Retina (tissue), 1 donor: ENCODE data around the gene HBA2.
"Not testable (repeated sequence)": the region's sequence is repeated elsewhere in the genome, so short reads cannot be mapped to it uniquely, and the experiment has no call there.

Experiments used
- DNase-seq: peaks from one replicate; pipeline ENCODE4 v3.0.0-alpha.2; 2016

Gene HBA2

DNA sequence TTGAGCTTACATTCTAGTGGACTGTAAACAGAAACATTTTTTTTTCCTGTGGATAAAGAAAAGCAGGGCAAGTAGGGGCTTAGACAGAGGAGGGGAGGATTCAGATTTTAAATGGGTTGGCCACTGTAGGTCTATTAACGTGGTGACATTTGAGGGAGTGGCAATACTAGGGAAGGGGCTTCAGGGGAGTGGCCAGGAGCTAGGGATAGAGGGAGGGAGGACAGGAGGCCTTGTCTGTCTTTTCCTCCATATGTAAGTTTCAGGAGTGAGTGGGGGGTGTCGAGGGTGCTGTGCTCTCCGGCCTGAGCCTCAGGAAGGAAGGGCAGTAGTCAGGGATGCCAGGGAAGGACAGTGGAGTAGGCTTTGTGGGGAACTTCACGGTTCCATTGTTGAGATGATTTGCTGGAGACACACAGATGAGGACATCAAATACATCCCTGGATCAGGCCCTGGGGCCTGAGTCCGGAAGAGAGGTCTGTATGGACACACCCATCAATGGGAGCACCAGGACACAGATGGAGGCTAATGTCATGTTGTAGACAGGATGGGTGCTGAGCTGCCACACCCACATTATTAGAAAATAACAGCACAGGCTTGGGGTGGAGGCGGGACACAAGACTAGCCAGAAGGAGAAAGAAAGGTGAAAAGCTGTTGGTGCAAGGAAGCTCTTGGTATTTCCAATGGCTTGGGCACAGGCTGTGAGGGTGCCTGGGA lies 13.4 kb upstream of the HBA2 start:
- no peak for DNase-seq

DNA sequence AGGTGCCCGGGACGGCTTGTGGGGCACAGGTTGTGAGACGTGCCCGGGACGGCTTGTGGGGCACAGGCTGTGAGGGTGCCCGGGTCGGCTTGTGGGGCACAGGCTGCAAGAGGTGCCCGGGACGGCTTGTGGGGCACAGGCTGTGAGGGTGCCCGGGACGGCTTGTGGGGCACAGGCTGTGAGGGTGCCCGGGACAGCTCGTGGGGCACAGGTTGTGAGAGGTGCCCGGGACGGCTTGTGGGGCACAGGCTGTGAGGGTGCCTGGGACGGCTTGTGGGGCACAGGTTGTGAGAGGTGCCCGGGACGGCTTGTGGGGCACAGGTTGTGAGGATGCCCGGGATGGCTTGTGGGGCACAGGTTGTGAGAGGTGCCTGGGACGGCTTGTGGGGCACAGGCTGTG lies 12.4 kb upstream of the HBA2 start:
- not testable (repeated sequence) for DNase-seq

DNA sequence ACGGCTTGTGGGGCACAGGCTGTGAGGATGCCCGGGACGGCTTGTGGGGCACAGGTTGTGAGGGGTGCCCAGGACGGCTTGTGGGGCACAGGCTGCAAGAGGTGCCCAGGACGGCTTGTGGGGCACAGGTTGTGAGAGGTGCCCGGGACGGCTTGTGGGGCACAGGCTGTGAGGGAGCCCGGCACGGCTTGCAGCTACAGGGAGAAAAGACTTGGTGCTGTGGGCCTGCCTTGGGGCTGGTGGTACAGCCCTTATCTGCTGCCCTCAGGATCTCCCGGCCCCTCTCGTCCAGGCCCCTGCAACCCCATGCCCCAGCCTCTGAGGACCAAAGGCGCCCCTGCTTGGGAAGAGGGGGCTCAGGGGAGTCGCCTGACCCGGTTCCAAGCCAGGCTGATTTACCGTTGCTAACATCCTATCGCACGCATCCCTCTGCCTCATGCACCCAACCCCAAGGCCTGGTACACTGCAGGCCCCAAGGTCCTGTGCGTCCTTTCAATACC lies 11.9 kb upstream of the HBA2 start:
- no peak for DNase-seq

DNA sequence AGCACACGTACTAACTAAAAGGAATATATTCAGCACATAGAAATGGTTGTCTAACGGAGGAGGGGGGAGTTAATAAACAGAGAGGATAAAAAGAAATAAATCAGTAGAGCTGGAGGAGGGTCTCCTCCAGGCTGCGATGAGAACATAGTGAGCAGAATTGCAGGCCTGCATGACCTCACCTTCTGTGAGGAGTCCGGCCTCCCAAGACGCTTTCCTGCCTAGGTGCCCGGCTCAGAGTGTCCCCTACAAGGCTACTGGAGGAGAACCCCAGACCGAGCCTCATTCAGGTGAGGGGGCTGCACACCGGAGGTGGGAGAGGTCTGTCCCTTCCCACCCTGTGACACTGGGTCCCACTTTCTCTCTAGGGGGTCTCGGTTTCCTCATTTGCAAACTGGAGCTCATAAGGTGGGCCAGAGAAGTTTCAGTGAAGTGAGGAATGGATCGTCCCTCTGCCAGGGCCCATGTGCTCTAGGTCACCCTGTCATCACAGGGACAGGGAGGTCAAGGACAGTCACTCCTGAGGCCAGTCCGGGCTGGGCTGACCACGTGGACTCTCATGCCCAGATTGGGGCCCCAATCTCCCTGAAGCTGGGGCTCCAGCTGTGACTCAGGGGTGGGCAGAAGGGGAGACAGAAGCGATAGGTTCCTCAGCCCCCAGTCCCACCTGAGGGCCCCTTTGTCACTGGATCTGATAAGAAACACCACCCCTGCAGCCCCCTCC lies 10.2 kb upstream of the HBA2 start:
- DNase-seq = no peak

DNA sequence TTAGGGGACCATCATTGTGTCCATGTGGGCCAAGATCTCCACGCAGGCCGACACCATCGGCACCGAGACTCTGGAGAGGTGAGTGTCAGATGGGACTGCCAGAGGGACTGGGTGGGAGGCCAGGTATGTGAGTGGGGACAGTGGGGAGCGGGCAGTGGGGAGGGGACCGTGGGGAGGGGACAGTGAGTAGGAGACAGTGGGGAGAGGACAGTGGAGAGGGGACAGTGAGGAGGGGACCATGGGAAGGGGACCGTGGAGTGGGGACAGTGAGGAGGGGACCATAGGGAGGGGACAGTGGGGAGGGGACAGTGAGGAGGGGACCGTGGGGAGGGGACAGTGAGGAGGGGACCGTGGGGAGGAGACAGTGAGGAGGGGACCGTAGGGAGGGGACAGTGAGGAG lies 9.5 kb upstream of the HBA2 start:
- not testable (repeated sequence) for DNase-seq

DNA sequence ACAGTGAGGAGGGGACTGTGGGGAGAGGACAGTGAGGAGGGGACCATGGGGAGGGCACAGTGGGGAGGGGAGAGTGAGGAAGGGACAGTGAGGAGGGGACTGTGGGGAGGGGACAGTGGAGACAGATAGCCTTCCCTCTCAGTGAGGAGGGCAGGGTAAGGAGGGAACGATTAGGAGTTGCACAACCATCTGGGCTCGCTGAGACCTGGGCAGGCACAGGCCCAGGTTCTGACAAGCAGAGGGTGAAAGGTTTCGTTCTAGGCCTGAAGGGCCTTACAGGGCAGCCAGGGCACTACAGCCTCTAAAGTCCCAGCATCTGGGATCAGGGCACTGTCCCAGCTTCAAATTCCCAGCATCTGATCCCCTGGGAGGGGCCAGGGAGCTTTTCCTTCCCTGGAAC lies 9.0 kb upstream of the HBA2 start:
- DNase-seq = not testable (repeated sequence)

DNA sequence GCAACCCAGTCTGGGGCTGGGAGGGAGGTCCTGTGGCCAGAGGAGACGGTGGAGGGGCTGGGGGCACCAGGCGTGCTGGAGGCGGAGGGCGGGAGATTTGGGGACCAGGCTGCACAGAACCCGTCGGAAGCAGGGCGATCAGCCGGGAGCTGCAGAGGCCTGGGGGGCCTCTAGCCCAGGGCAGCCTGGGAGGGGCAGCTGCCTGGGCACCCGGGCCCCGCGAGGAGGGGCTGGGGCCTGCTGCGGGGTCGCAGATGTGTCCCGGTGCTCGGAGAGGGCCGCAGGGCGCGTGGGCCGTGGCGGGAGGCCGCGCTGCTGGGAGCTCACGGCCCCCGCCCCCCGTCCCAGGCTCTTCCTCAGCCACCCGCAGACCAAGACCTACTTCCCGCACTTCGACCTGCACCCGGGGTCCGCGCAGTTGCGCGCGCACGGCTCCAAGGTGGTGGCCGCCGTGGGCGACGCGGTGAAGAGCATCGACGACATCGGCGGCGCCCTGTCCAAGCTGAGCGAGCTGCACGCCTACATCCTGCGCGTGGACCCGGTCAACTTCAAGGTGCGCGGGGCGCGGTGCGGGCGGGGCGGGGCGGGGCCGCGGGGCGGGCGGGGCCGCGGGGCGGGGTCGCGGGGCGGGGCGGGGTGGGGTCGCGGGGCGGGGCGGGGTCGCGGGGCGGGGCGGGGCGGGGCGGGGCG lies 8.4 kb upstream of the HBA2 start:
- DNase-seq = not testable (repeated sequence)

DNA sequence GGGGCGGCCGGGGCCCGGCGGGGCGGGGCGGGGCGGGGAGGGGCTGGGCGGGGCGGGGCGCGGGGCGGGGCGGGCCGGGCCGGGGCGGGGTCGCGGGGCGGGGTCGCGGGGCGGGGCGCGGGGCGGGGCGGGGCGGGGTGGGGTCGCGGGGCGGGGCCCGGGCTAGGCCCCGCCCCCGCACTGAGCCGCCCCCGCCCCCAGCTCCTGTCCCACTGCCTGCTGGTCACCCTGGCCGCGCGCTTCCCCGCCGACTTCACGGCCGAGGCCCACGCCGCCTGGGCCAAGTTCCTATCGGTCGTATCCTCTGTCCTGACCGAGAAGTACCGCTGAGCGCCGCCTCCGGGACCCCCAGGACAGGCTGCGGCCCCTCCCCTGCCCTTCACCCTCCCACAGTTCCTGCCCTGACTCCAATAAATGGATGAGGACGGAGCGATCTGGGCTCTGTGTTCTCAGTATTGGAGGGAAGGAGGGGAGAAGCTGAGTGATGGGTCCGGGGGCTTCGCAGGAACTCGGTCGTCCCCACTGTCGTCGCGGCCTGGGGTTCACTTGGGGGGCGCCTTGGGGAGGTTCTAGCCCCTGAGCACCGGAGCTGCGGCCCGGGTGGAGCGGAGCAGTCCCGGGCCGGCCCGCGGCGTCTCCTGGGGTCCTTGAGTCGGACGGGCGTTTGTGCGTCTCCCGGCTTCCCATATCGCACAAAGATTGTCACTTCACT lies 7.7 kb upstream of the HBA2 start:
- DNase-seq = peak; percentile 57

DNA sequence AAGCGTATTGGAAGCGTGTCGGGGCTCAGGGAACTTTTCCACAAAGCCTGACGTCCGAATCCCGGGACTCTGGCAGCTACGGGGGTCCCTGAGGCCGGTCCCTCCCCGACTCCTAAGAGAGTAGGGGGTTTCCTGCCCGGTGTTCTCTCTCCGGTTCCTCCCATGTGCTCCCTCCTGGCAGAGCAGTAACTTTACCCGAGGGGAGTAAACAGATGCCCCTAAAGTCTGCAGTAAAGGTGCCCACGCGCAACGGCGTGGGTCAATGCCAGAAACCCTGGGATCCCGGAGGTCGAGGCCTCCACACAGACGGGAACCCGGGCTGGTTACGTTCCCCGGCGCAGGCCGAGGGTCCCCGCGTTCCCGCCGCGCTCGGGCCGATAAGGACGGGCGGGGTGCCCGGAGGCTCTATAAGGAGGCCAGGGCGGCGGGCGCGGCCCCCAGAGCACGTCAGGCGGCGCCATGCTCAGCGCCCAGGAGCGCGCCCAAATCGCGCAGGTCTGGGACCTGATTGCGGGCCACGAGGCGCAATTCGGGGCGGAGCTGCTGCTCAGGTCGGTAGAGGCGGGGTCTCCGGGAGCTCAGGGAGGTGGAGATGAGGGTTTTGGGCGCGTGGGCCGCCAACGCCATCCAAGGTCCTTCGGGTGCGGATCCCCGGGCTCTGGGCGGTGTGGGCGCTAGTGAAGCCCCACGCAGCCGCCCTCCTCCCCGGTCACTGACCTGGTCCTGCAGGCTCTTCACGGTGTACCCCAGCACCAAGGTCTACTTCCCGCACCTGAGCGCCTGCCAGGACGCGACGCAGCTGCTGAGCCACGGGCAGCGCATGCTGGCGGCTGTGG lies 6.9 kb upstream of the HBA2 start, which contains the start of gene HBM:
HBM (plus strand) TSS at position 440 of the 836 bp plus-strand sequence; CDS start at position 460, 20 bp downstream.
- DNase-seq = no peak

DNA sequence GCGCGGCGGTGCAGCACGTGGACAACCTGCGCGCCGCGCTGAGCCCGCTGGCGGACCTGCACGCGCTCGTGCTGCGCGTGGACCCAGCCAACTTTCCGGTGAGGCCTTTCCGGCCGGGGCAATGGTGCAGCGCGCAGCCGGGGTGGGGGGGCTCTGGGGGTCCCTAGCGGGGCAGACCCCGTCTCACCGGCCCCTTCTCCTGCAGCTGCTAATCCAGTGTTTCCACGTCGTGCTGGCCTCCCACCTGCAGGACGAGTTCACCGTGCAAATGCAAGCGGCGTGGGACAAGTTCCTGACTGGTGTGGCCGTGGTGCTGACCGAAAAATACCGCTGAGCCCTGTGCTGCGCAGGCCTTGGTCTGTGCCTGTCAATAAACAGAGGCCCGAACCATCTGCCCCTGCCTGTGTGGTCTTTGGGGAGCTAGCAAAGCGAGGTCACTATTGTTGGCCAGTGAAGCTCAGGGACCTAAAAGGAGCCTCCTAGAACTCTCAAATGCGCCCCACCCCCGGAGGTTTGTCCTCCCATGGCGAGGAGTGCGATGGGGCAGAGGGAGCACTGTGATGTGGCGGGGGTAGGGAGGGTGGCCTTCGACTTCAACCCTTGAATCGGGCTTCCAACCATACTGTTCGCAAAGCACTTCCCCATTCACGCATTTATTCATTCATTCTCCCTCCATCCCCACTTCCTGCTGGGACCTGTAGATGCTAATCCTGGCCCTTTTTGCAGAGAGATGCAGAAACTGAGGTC lies 6.1 kb upstream of the HBA2 start:
- no peak for DNase-seq

DNA sequence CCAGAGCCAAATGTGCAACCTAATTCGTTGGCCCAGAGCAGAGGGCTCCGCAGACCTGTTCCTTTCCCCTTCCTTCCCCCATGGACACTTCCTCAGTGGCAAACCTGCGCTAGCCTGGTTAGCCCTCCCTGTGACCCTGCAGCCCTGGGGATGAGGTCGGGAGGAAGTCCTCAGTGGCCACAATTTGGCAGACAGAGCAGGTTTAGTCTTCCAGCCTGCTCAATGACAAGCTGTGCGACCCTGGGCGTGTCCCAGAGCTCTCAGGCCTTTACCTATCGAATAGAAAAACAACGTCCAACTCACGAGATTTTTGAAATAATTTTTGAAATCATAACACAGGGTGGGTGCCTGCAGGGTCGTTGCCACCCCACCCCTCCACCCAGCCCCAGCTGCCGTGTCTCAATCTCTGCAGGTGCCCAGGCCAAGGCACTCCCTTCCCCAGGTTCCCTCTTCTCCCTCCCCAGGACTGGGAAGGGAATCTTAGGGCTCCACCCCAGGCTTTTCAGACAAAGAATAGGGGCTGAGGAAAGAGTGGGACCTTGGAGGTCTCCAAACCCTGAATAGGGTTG lies 5.5 kb upstream of the HBA2 start:
- DNase-seq = no peak

DNA sequence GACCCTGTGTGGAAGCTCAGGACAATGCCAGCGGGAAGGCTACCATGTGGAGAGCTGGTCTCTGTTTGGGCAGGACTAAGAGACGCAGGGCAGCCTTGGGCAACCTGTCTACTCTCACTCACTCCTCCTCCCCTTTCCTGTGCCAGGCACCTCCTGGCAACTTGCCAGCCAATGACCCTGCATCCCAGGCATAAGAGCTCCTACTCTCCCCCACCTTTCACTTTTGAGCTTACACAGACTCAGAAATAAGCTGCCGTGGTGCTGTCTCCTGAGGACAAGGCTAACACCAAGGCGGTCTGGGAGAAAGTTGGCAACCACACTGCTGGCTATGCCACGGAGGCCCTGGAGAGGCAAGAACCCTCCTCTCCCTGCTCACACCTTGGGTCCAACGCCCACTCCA lies 4.3 kb upstream of the HBA2 start:
- no peak for DNase-seq

DNA sequence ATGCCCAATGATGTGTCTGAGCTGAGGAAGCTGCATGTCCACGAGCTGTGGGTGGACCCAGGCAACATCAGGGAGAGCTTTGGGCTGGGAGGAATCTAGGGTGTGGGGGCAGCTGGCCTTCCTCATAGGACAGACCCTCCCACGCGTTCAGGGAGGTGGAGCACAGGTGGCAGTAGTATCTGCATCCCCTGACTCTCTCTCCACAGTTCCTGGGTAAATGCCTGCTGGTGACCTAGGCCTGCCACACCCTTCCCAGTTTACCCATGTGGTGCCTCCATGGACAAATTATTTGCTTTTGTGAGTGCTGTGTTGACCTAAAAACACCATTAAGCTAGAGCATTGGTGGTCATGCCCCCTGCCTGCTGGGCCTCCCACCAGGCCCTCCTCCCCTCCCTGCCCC lies 3.7 kb upstream of the HBA2 start:
- no peak for DNase-seq

DNA sequence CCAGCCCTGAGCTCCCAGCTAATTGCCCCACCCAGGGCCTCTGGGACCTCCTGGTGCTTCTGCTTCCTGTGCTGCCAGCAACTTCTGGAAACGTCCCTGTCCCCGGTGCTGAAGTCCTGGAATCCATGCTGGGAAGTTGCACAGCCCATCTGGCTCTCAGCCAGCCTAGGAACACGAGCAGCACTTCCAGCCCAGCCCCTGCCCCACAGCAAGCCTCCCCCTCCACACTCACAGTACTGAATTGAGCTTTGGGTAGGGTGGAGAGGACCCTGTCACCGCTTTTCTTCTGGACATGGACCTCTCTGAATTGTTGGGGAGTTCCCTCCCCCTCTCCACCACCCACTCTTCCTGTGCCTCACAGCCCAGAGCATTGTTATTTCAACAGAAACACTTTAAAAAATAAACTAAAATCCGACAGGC lies 2.6 kb upstream of the HBA2 start:
- DNase-seq = not testable (repeated sequence)

DNA sequence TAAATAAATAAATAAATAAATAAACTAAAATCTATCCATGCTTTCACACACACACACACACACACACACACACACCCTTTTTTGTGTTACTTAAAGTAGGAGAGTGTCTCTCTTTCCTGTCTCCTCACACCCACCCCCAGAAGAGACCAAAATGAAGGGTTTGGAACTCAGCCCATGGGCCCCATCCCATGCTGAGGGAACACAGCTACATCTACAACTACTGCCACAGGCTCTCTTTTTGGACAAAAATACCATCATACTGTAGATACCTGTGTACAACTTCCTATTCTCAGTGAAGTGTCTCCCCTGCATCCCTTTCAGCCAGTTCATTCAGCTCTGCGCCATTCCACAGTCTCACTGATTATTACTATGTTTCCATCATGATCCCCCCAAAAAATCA lies 1.9 kb upstream of the HBA2 start:
- DNase-seq = no peak

DNA sequence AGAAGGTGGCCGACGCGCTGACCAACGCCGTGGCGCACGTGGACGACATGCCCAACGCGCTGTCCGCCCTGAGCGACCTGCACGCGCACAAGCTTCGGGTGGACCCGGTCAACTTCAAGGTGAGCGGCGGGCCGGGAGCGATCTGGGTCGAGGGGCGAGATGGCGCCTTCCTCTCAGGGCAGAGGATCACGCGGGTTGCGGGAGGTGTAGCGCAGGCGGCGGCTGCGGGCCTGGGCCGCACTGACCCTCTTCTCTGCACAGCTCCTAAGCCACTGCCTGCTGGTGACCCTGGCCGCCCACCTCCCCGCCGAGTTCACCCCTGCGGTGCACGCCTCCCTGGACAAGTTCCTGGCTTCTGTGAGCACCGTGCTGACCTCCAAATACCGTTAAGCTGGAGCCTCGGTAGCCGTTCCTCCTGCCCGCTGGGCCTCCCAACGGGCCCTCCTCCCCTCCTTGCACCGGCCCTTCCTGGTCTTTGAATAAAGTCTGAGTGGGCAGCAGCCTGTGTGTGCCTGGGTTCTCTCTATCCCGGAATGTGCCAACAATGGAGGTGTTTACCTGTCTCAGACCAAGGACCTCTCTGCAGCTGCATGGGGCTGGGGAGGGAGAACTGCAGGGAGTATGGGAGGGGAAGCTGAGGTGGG lies 657 bp downstream of the HBA2 start:
- DNase-seq = not testable (repeated sequence)

DNA sequence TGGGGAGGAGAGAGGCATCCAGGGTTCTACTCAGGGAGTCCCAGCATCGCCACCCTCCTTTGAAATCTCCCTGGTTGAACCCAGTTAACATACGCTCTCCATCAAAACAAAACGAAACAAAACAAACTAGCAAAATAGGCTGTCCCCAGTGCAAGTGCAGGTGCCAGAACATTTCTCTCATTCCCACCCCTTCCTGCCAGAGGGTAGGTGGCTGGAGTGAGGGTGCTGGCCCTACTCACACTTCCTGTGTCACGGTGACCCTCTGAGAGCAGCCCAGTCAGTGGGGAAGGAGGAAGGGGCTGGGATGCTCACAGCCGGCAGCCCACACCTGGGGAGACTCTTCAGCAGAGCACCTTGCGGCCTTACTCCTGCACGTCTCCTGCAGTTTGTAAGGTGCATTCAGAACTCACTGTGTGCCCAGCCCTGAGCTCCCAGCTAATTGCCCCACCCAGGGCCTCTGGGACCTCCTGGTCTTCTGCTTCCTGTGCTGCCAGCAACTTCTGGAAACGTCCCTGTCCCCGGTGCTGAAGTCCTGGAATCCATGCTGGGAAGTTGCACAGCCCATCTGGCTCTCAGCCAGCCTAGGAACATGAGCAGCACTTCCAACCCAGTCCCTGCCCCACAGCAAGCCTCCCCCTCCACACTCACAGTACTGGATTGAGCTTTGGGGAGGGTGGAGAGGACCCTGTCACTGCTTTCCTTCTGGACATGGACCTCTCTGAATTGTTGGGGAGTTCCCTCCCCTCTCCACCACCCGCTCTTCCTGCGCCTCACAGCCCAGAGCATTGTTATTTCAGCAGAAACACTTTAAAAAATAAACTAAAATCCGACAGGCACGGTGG lies 1.5 kb downstream of the HBA2 start:
- DNase-seq = not testable (repeated sequence)

DNA sequence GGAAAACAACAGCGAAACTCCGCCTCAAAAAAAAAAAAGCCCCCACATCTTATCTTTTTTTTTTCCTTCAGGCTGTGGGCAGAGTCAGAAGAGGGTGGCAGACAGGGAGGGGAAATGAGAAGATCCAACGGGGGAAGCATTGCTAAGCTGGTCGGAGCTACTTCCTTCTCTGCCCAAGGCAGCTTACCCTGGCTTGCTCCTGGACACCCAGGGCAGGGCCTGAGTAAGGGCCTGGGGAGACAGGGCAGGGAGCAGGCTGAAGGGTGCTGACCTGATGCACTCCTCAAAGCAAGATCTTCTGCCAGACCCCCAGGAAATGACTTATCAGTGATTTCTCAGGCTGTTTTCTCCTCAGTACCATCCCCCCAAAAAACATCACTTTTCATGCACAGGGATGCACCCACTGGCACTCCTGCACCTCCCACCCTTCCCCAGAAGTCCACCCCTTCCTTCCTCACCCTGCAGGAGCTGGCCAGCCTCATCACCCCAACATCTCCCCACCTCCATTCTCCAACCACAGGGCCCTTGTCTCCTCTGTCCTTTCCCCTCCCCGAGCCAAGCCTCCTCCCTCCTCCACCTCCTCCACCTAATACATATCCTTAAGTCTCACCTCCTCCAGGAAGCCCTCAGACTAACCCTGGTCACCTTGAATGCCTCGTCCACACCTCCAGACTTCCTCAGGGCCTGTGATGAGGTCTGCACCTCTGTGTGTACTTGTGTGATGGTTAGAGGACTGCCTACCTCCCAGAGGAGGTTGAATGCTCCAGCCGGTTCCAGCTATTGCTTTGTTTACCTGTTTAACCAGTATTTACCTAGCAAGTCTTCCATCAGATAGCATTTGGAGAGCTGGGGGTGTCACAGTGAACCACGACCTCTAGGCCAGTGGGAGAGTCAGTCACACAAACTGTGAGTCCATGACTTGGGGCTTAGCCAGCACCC lies 2.6 kb downstream of the HBA2 start:
- no peak for DNase-seq
